ENCODE measurements around the gene ZNF526.

Gene ZNF526

DNA sequence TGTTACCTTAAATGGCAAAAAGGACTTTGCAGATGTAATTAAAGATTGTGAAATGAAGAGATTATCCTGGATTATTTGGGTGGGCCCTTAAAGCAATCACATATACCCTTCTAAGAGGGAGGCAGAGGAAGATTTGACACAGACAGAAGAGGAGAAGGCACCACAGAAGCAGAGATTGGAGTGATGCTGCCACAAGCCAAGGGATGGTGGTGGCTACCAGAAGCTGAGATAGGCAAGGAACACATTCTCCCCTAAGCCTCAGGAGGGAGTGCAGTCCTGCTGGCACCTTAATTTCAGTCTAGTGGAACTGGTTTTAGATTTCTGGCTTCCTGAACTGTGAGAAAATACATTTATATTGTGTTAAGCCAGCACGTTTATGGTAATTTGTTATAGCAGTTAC is 26.8 kb upstream of the ZNF526 start:
- TF ChIP-seq ARNT (IDR thresholded peaks at IDR 0.05) (no peak), LEF1 (IDR thresholded peaks at IDR 0.05; ENCODE audit: borderline replicate concordance) (no peak), BHLHE40 (IDR thresholded peaks at IDR 0.05; ENCODE audit: borderline replicate concordance) (no peak), FOXK2 (IDR thresholded peaks at IDR 0.05) (no peak), SUZ12 (IDR thresholded peaks at IDR 0.05) (no peak), TARDBP (IDR thresholded peaks at IDR 0.05) (no peak)
- TF ChIP-seq, protein P1, sequence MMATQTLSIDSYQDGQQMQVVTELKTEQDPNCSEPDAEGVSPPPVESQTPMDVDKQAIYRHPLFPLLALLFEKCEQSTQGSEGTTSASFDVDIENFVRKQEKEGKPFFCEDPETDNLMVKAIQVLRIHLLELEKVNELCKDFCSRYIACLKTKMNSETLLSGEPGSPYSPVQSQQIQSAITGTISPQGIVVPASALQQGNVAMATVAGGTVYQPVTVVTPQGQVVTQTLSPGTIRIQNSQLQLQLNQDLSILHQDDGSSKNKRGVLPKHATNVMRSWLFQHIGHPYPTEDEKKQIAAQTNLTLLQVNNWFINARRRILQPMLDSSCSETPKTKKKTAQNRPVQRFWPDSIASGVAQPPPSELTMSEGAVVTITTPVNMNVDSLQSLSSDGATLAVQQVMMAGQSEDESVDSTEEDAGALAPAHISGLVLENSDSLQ (IDR thresholded peaks at IDR 0.05), result no peak
- ChIA-PET CTCF (interaction anchor here (0.6 kb wide), 1 partner anchor 247 kb away, joined by 3 read pairs; no protein-coding TSS in a partner anchor), POLR2A (no interaction called here)
- DNase-seq (ENCODE audit: extremely low spot score), result no peak

DNA sequence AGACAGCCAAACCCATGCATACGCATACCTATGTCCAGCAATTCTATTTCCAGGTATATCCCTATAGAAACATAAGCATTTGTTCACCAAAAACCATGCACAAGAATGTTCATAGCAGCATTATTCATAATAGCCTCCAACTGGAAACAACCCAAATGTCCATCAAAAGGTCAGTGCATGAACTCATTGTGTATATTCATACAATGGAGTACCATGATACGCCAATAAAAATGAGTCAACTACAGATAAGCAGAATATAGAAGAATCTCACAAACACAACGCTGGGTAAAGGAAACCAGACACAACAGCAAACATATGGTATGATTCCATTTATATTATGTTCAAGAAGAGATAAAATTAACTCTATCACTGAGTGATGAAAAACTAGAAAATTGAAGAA is 26.4 kb upstream of the ZNF526 start:
- CTCF ChIA-PET, result no interaction called here

DNA sequence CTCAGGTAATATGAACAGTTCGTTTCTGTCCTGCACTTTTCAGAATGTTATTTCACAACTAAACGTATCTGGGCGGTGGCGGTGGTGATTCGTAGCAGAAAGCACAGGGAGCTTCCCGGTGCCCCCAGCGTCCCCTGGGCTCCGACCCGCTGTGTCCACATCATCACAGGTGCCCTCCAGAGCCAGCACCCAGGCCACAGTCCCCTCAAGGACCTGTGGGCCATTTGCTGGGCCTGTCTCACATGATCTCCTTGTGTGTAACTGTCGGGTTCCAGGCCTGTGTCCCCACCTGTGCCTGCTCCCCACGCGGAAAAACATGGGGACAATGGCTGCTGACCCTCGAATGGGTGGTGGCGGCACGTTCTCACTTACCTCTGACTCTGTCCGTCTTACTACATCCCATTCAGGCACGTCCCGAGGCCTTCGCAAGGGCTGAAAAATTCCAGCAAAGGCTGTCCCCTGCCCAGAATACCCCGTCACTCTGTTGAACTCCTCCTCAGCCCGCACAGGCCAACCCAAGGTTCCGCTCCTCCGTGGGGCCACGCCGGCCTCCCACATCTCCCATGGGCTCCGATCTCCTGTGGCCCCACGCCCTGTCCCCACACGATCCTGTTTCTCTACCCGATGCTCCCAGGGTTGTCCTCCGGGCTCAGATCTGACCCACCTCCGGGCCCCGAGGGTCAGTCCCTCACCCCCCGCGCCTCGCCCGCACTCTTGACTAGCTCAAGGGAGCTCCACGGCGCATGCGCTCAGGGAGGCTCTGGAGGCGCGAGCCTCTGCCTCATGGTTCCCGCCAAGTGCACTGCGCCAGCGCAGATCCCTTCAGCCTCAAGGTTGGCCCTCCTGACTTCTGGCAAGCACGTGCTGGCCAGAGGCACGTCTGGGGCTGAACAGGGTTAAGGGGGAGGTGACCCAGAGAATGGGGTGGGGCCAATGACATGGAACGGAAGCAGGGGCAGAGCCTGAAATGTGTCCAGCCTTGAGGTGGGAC is 23.8 kb upstream of the ZNF526 start:
- CTCF ChIA-PET, result no interaction called here
- no peak for DNase-seq (ENCODE audit: extremely low spot score)

More for the DNA sequence above, 26.4 kb upstream of the ZNF526 start:
- no peak for DNase-seq (ENCODE audit: extremely low spot score)
- TF ChIP-seq BHLHE40 (IDR thresholded peaks at IDR 0.05; ENCODE audit: borderline replicate concordance), result no peak
- no peak for TF ChIP-seq ARNT (IDR thresholded peaks at IDR 0.05)
- TF ChIP-seq TARDBP (IDR thresholded peaks at IDR 0.05), result no peak
- TF ChIP-seq, protein P1 (IDR thresholded peaks at IDR 0.05), result no peak
- no peak for TF ChIP-seq CTBP1 (IDR thresholded peaks at IDR 0.05; ENCODE audit: borderline replicate concordance)
- no peak for TF ChIP-seq FOXK2 (IDR thresholded peaks at IDR 0.05)
- no peak for TF ChIP-seq NFRKB (IDR thresholded peaks at IDR 0.05)
- no peak for TF ChIP-seq ELF4 (IDR thresholded peaks at IDR 0.05)
- TF ChIP-seq L3MBTL2 (conservative IDR thresholded peaks at IDR 0.05), result no peak
- TF ChIP-seq FOXM1 (IDR thresholded peaks at IDR 0.05; ENCODE audit: borderline replicate concordance), result no peak
- no peak for TF ChIP-seq SP1 (IDR thresholded peaks at IDR 0.05)
- POLR2A ChIA-PET, result no interaction called here

DNA sequence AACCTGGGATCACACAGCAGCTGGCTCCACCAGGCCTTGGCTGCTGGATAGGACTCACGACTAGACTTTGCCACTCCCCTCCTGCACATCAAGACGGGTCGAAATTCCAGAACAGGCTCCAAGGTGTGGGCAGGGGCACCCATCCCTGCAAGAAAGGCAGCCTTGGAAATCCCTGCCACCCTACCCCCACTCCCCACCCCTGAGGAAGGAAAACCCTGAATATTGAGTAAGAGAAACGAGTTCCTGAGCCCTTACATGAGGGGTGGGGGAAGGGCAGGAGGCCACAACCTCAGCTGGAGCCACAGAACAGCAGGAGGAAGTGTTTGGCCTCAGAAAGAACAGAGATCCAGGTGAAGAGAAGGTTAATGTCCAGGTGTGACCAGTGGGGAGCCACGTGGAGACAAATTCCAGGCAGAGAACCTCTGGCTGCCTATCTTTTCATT is 22.7 kb upstream of the ZNF526 start:
- CTCF ChIA-PET, result no interaction called here
- POLR2A ChIA-PET, result no interaction called here
- no peak for TF ChIP-seq LEF1 (IDR thresholded peaks at IDR 0.05; ENCODE audit: borderline replicate concordance)
- TF ChIP-seq L3MBTL2 (conservative IDR thresholded peaks at IDR 0.05), result no peak
- no peak for TF ChIP-seq ZNF384 (IDR thresholded peaks at IDR 0.05)
- TF ChIP-seq FOXM1 (IDR thresholded peaks at IDR 0.05; ENCODE audit: borderline replicate concordance), result no peak
- TF ChIP-seq BHLHE40 (IDR thresholded peaks at IDR 0.05; ENCODE audit: borderline replicate concordance), result no peak
- TF ChIP-seq CTBP1 (IDR thresholded peaks at IDR 0.05; ENCODE audit: borderline replicate concordance), result no peak
- no peak for TF ChIP-seq FOXA1 (IDR thresholded peaks at IDR 0.05)
- no peak for TF ChIP-seq SUZ12 (IDR thresholded peaks at IDR 0.05)
- TF ChIP-seq NFRKB (IDR thresholded peaks at IDR 0.05), result no peak
- TF ChIP-seq, protein P1 (IDR thresholded peaks at IDR 0.05), result no peak
- no peak for DNase-seq (ENCODE audit: extremely low spot score)

More for the DNA sequence above, 23.8 kb upstream of the ZNF526 start:
- TF ChIP-seq LEF1 (IDR thresholded peaks at IDR 0.05; ENCODE audit: borderline replicate concordance) (no peak), SUZ12 (IDR thresholded peaks at IDR 0.05) (no peak), L3MBTL2 (conservative IDR thresholded peaks at IDR 0.05) (no peak), CTBP1 (IDR thresholded peaks at IDR 0.05; ENCODE audit: borderline replicate concordance) (no peak), FOXA1 (IDR thresholded peaks at IDR 0.05) (no peak), TARDBP (IDR thresholded peaks at IDR 0.05) (no peak), NFRKB (IDR thresholded peaks at IDR 0.05) (no peak), BHLHE40 (IDR thresholded peaks at IDR 0.05; ENCODE audit: borderline replicate concordance) (no peak), FOXM1 (IDR thresholded peaks at IDR 0.05; ENCODE audit: borderline replicate concordance) (no peak), FOXK2 (IDR thresholded peaks at IDR 0.05) (no peak), ARNT (IDR thresholded peaks at IDR 0.05) (no peak), SP1 (IDR thresholded peaks at IDR 0.05) (no peak), ELF4 (IDR thresholded peaks at IDR 0.05) (no peak), HDGF (IDR thresholded peaks at IDR 0.05; ENCODE audit: borderline replicate concordance) (no peak), ZNF384 (IDR thresholded peaks at IDR 0.05) (no peak)
- TF ChIP-seq, protein P1 (IDR thresholded peaks at IDR 0.05), result no peak
- POLR2A ChIA-PET, result no interaction called here

DNA sequence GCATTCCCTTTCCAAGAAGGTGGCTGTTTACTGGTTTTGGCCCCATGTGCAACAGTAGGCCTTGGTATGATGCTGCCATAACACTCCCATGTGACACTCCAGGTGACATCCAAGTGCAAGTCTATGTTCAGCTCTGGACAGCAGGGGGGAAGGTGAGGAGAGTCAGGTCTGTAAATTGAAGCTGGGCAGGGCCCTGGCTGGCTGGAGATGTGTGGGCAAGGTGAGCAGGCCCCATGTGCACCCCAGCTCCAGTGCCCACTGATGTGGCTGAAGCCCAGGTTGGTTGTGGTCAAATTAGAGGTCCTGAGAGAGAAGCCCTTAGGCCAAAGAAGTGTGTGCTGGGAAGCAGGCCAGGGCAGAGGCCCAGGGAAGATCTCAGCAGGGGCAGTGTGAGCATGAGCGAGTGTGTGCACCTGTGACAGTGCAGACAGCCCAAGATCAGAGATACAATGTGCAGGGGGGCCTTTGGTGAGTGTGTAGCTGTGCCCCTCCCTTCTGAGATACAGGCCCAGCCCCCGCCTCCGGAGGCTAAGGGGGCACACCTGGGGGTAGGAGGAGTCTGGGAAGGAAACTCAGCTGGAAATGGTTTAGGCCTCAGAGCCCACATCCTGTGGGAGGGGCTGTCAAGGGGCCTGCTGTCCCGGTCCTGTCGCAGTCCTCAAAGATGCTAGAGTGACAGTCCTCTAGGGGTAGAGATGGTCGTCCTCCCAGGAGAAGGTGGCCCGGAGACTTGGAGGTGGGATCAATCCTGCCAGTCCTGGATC is 21.3 kb upstream of the ZNF526 start:
- CTCF ChIA-PET, result no interaction called here
- no peak for TF ChIP-seq ZNF384 (IDR thresholded peaks at IDR 0.05)
- no peak for TF ChIP-seq TARDBP (IDR thresholded peaks at IDR 0.05)
- TF ChIP-seq NFRKB (IDR thresholded peaks at IDR 0.05), result no peak
- no peak for TF ChIP-seq BHLHE40 (IDR thresholded peaks at IDR 0.05; ENCODE audit: borderline replicate concordance)
- no peak for TF ChIP-seq SP1 (IDR thresholded peaks at IDR 0.05)
- TF ChIP-seq HDGF (IDR thresholded peaks at IDR 0.05; ENCODE audit: borderline replicate concordance), result no peak
- TF ChIP-seq L3MBTL2 (conservative IDR thresholded peaks at IDR 0.05), result no peak
- TF ChIP-seq LEF1 (IDR thresholded peaks at IDR 0.05; ENCODE audit: borderline replicate concordance), result no peak
- TF ChIP-seq, protein P1 (IDR thresholded peaks at IDR 0.05), result no peak
- TF ChIP-seq FOXK2 (IDR thresholded peaks at IDR 0.05), result no peak
- no peak for TF ChIP-seq ARNT (IDR thresholded peaks at IDR 0.05)
- no peak for TF ChIP-seq SUZ12 (IDR thresholded peaks at IDR 0.05)
- no peak for TF ChIP-seq ELF4 (IDR thresholded peaks at IDR 0.05)
- TF ChIP-seq CTBP1 (IDR thresholded peaks at IDR 0.05; ENCODE audit: borderline replicate concordance), result no peak
- TF ChIP-seq FOXM1 (IDR thresholded peaks at IDR 0.05; ENCODE audit: borderline replicate concordance), result no peak
- TF ChIP-seq FOXA1 (IDR thresholded peaks at IDR 0.05), result no peak
- POLR2A ChIA-PET, result no interaction called here
- DNase-seq (ENCODE audit: extremely low spot score), result no peak

Measured in HEK293T (cell line).